GM10847 (cell line): ENCODE results near the gene FYCO1.

Experiments
- POLR2A ChIP-seq: IDR thresholded peaks from 2 replicates; pipeline ENCODE4 v1.6.1; 2011; ENCODE audit not compliant: insufficient read length; ENCODE audit errors: extremely low read depth

FYCO1 gene

DNA sequence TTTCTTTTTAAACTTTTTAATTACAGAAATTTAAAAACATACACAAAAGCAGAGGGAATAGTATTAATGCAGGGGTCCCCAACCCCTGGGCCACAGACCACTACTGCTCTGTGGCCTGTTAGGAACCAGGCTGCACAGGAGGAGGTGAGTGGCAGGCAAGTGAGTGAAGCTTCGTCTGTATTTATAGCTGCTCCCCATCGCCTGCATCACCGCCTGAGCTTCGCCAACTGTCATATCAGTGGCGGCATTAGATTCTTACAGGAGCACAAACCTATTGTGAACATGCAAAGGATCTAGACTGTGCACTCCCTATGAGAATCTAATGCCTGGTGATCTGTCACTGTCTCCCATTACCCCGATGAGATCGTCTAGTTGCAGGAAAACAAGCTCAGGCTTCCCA lies 86.9 kb downstream of the FYCO1 start:
- no peak for TF ChIP-seq POLR2A

DNA sequence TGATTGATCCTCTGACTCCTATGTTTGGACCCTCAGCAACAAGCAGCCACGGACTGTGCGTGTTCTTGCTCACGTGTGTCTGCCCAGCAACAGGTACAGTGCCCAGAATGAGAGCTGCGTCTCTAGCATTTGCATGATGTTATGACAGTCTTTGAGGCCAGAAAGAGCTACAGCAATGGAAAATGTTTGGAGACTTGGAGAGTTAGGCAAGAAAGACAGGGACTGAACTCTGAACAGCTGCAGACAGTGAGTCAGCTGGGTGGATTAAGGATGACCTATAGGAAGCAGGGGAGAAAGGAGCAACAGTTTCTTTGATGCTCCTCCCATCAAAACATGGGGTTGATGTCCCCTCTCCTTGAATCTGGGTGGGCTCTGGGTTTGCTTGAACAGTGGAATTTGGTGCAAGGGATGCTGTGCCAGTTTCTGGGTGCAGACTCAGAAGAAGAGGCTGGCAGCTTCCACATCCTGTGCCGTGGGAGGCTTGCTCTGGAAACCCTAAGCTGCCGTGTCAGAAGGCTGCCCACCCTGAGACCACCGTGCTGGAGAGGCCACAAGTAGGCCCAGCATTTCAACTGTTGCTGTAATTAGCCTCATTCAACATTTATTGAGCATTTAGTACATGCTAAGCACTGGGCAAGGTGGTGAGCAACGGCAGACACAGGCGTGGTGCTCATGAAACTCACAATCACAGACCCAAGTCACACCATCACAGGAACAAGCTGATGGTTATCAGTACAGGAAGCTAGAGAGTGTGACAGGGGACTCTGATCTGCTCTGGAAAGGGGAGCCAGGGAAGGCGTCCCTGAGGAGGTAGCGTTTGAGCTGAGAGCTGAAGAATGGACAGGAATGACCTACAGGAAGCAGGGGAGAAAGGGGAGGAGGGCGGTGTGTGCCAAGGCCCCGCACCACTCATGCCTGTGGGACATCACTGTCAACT lies 87.6 kb downstream of the FYCO1 start:
- TF ChIP-seq POLR2A, result no peak

DNA sequence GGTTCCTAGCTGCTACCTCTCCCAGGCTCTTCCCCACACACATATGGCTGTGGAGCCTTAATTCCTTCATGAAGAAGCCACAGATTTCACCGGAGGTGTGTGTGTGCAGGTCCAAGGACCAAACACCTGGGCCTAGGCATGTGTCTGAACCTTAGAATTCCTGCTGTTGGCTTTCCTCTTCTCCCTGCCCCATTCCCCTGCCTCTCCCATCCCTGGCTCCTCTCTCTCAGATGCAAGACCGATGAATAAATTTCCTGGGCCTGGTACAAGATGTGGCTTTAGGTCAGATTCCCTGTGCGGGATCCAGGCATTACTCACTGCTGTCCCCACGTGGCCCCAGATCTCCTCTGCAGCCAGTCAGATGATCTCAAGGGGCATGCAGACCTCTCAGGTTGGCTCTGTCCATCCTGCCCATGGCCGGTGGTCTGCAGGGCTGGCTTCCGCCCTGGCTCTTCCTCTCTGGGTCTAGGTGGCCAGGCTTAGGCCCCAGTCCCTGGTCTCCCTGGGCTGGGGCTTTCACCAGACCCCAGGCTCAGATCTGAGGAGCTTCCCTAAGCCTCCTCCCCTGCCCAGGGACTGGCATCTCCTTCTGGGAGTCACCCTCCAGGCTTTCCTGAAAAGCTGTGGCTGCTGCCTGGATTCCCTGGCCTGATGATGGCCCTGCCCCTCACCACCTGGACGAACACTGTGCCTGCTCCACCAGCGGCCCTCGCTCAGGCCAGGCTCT lies 88.8 kb downstream of the FYCO1 start:
- no peak for TF ChIP-seq POLR2A

DNA sequence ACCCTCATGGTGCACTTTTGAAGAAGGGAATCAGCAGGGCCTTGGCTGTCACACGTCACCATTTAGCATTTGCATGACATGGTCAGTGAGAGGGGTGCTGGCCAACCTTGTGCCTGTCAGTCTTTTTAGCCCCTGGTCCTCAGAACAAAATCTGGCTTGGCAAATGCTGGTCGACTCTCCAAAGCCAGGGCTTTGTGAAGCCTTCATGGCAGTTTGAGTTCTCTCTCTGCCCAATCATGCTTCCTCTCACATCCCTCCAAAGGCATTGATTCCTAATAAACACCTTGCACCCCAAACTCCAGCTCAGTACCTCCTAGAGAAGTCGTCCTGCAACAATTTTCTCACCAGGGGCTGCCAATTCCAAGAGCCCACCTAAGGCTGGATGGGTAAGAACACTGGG lies 89.9 kb downstream of the FYCO1 start:
- no peak for TF ChIP-seq POLR2A

DNA sequence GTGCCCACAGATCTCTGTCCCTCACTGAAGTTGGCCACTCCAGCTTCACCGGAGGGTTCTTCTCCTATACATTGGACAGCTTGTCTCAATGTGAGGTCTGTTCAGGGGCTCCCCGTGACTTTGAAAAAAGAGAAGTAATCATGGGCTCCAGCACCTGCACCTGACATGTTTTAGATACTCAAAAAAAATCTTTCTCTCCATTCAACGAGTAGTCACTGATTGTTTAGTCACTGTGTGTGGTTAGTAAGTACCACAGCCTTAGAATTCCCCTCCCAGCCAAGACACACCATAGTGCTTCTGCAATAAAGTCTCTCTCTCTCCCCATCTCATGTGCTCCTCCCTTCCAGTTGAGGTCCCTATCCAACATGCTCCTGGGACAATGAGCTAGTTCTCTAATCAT lies 90.7 kb downstream of the FYCO1 start:
- TF ChIP-seq POLR2A, result no peak

DNA sequence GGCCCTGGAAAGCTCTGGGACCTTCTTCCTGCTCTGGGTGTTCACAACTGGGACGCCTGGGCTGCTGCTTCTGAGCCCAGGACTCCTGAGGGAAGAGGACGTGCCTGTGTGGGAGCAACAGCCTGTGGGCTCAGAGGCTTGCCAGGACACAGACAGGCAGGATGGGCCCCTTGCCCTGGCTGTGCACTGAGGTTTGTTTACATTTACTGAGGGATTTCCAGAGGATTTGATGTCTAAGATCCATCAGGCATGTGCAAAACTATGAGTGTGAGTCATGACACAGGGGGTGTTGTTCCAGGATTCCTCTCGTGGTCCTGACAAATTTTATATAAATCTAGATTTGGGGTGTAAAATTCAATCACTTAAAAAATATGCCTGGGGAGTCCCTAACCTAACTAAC lies 98.7 kb downstream of the FYCO1 start:
- no peak for TF ChIP-seq POLR2A

DNA sequence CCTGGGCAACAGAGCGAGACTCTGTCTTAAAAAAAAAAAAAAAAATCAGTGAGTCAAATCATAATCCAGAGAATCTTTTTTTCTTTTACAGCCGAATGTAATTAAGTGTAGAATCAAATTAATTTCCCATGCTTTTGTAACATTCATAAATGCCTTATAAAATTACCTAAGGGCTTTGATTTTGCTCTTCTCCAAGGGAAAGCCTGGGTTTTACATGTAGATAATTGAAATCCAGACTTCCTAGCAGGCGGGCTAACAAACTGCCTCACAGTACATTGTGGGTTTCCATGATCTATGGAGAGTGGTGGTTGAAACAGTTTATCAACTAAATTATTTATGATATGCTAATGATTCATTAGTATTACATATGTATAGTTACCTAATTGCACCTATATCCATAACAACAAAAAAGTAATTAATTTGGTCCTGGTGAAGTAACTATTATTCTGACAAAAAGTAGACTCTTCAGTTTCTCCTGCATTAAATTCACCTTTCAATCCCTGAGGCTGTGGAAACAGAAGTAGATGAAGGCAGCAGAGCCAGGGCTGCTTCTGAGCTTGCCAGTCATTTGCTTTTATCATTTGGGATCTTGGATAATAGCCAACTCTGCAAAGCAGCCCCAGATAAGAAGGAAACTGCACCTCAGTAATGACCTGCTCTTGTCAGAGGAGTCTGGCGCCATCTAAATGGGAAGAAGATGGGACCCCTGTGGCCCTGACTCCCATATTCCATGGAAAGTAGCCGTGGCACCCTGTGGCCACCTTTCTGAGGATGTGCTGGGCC lies 99.7 kb downstream of the FYCO1 start:
- TF ChIP-seq POLR2A, result no peak

DNA sequence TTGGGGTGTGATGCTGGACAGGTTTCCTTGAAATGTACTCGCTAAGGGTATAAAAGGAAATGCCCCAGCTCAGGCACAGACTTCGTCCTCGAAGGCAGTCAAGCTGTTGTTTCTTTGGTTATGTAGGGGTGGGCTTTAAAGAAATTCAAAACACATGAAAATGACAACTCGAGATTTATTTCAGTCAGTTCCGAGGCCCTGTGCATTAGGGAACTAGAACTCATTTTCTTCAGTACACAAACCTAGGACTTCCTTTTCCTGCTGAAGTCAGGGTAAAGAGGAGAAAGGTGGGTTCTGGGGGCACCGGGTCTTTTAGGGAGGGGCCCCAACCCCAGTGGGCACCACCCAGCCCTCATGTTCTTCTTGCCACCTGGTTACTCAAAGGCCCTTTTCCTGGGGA lies 101.6 kb downstream of the FYCO1 start:
- TF ChIP-seq POLR2A, result no peak

DNA sequence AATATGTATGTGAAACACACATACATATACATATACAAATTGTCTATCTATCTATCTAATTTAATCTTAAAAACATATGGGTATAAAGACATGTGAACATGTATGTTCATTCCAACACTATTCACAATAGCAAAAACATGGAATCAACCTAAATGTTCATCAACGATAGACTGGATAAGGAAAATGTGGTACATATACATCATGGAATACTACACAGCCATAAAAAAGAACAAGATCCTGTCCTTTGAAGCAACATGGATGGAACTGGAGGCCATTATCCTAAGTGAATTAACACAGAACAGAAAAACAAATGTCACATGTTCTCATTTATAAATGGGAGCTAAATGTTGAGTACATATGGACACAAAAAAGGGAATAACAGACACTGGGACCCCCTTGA lies 103.5 kb downstream of the FYCO1 start:
- TF ChIP-seq POLR2A, result no peak

DNA sequence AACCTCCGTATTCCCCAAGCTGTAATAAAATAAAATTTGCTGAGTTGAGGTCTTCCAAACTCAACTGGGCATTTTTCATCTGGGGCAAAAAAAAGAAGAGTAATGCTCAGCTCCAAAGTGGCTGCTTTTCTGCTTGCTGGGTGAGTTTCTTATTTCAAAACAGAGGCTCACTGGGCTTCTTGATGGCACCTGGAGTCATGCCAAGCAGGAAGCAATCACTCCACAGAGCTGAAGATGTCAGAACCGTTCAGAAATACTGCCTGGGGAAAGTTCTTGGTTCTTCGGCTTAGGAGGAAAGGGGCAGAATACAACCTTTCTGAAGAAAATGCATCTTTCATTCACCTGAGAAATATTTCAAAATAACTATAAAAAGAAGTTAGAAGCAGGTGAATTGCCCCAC lies 105.2 kb downstream of the FYCO1 start:
- TF ChIP-seq POLR2A, result no peak

DNA sequence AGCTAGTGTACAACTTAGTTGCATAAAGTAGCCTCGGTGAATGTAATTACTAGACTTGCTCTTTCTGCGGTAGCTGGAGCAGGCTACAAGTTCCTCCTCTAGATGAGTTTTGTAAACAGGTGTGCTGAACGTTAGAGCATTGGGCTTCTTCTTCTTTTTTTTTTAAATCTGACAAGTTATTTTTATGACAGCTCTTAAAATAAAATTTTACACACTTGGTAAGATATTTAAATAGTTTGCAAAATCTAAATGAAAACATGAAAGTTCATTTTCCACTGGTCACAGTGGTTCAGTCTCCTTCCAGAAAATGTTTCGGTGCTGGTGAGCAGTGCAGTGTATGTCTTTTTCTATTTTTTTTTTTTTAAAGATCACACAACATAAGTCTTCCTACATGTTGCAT lies 106.3 kb downstream of the FYCO1 start:
- TF ChIP-seq POLR2A, result no peak

DNA sequence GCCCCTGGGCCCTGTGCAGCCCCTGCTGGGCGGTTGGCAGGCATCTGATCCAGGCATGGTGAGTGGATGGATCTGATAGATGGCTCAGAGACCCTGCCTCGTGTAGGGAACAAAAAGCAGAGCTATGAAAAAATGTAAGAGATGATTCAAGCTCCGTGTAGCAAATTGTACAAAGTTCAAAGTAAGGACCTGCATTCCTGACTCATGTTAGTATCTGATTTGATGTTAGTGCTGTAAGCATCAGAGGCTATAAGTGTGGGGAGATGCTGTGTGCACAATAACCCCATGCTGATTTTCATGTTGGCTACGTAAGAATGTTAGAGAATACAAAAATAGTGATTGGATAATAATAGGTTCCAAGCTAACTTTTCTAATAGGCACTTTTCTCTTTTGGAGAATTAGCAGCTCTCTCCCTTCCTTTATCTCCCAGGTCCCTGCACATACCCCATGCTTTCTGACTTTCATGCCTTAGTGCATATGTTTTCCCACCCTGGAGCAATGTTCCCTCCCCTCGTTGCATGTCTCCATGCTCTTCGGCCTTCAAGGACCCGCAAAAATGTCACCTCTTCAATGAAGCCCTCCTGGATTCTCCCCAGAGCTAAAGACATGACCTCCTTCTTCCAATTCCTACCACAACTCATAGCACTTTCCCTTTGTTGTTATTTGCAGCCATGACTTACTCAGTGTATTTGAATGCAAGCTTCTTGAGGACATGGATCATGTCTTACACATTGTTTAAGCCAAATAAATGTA lies 107.7 kb downstream of the FYCO1 start:
- no peak for TF ChIP-seq POLR2A

DNA sequence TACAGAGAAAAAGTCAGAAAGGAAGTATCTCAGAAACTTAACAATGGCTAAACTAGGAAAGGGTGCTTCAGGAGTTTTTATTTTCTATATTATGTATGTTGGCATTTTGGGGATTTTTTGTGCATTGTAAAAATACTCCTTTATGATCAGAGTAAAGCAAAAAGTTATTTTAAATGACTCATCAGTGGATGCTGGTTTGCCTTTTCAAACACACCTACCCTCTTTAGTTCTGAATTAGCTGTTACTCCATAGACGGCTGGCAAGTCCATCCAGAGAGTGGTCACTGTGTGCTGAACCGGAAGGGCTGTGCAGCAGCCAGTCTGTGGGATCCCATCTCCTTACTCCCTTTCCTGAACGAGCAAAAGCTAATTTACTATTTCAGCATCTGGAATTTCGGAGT lies 108.3 kb downstream of the FYCO1 start:
- TF ChIP-seq POLR2A, result no peak

DNA sequence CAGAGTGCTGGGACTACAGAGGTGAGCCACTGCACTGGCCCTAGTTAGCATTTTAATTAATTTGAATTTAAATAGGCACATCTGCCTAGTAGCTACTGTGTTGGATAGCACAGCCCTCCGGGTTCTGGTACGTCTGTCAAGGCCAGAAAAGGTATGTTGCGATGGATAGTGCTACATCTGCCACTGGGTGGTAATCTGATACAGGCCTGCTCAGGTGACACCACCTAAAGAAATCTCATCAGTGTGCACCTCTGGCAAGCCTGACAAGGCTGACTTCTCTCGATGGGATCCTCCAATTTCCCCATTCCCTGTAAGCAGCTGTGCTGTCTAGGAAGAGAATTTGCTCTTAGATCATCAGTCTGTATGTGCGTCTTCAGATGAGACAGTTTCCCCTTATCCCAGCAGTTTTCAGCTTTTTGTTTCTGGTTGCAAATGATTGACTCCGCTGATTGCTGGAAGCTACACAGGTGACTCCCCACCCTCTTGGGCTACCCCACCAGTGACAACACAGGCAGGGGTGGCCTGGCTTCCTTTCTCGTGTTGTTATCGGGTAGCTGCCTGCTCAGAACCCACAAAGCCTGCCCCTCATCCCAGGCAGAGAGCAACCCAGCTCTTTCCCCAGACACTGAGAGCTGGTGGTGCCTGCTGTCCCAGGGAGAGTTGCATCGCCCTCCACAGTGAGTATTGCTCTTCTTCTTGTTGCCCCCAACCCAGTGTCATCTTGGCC lies 109.5 kb downstream of the FYCO1 start, which contains the start of gene CCR9:
CCR9 (plus strand) TSS at position 565 of the 727 bp plus-strand sequence. CDS start 8,391 bp downstream, outside the sequence.
- no peak for TF ChIP-seq POLR2A
